K562 (cell line): ENCODE results near the gene NRXN2. TPM values are rescaled to one million over a fixed set of nuclear protein-coding genes. Genes with fewer than 3 reads are reported as not detected.

Source experiments
- ATF1 ChIP-seq, 2 experiments: fragments of 450-650 bp in 1 of 2; IDR thresholded peaks; 2 replicates each; pipeline ENCODE4 v1.6.1; 2016; ENCODE audit warnings: missing compliant biosample characterization in 1 of 2, missing genetic modification characterization in 1 of 2
- CBX2 ChIP-seq: fragments of 200-600 bp; sonication (generic); IDR thresholded peaks from one replicate; pipeline ENCODE4 v1.6.1; 2012; ENCODE audit warnings: mild to moderate bottlenecking, low read length, inconsistent platforms; ENCODE audit not compliant: insufficient read depth, poor library complexity, severe bottlenecking
- CUX1 ChIP-seq: fragments of 200-800 bp; sonication (Bioruptor generic); IDR thresholded peaks from 2 replicates; pipeline ENCODE4 v1.6.1; 2016; ENCODE audit warnings: missing genetic modification characterization, missing compliant biosample characterization
- GTF2A2 ChIP-seq: IDR thresholded peaks from 2 replicates; pipeline ENCODE4 v1.6.1; 2016; ENCODE audit warnings: mild to moderate bottlenecking, missing genetic modification characterization, missing compliant biosample characterization
- HDAC1 ChIP-seq, 2 experiments: fragments of 450-650 bp; IDR thresholded peaks; 2 replicates each; pipeline ENCODE4 v1.6.1; 2016 to 2017; ENCODE audit warnings: inconsistent platforms in 1 of 2, mild to moderate bottlenecking in 1 of 2, moderate library complexity in 1 of 2
- HLTF ChIP-seq: fragments of 450-650 bp; IDR thresholded peaks from 2 replicates; pipeline ENCODE4 v1.6.1; 2016
- ILK ChIP-seq: fragments of 450-650 bp; IDR thresholded peaks from 2 replicates; pipeline ENCODE4 v1.6.1; 2016; ENCODE audit warnings: missing genetic modification characterization, low read depth, mild to moderate bottlenecking, missing compliant biosample characterization, moderate library complexity, borderline replicate concordance
- MLX ChIP-seq, 2 experiments: fragments of 450-650 bp in 1 of 2; sonication (generic) in 1 of 2; formaldehyde crosslinking; conservative IDR thresholded peaks; 2 replicates each; pipeline versions ENCODE4 v1.4.0 to v1.8.1; 2020 to 2022; ENCODE audit warnings: mild to moderate bottlenecking in 1 of 2, missing genetic modification reagents in 1 of 2
- RBM14 ChIP-seq: fragments of 200-400 bp; formaldehyde crosslinking; IDR thresholded peaks from 2 replicates; pipeline ENCODE4 v1.6.1; 2018; ENCODE audit warnings: low read depth, mild to moderate bottlenecking, low read length, moderate library complexity, borderline replicate concordance; ENCODE audit not compliant: insufficient read depth
- SETDB1 ChIP-seq: IDR thresholded peaks from one replicate; pipeline ENCODE4 v1.6.1; 2012; ENCODE audit warnings: low read length, control low read depth, inconsistent platforms
- STAT5A ChIP-seq: IDR thresholded peaks from 2 replicates; pipeline ENCODE4 v1.6.1; 2012; ENCODE audit warnings: low read length, inconsistent platforms, borderline replicate concordance
- ZNF740 ChIP-seq, 3 experiments: fragments of 200-800 bp in 1 of 3; sonication (Bioruptor generic) in 1 of 3; sonication (generic) in 1 of 3; formaldehyde crosslinking in 1 of 3; IDR thresholded peaks; 2 replicates each; pipeline versions ENCODE4 v1.6.1 to v1.8.0; 2016 to 2022; ENCODE audit warnings: mild to moderate bottlenecking in 2 of 3, missing compliant biosample characterization in 2 of 3, missing genetic modification characterization in 2 of 3, missing genetic modification reagents in 1 of 3
- polyA plus RNA-seq, 8 experiments: library from polyadenylated mRNA; depleted of rRNA in 4 of 8; stranded (reverse) in 5 of 8; unstranded in 3 of 8; fragments of >200 nt; fragmentation: Nextera tagmentation in 2 of 8; fragmentation: Illumina TruSeq in 1 of 8; extraction: Ambion mirVana in 2 of 8; extraction: Trizol in 1 of 8; gene quantifications; 2 replicates each; pipeline versions ENCODE4 v1.2.1 to v1.2.3, GENCODE V29; 2011 to 2014; ENCODE audit warnings: inconsistent platforms in 1 of 8, missing spikeins in 1 of 8
- total RNA-seq, 7 experiments: library from RNA; depleted of rRNA in 6 of 7; stranded (reverse); fragments of >200 nt in 6 of 7; fragmentation: Illumina TruSeq in 2 of 7; extraction: Trizol in 2 of 7; gene quantifications; 2 replicates each; pipeline versions ENCODE4 v1.2.1 to v1.2.3, GENCODE V29; 2011 to 2021; ENCODE audit warnings: low replicate concordance in 1 of 7
- TF ChIP-seq, protein P1 (sequence below): sonication (generic); formaldehyde crosslinking; IDR thresholded peaks from 2 replicates; pipeline ENCODE4 v1.8.0; 2022; ENCODE audit warnings: mild to moderate bottlenecking, low read depth, missing genetic modification reagents
- TF ChIP-seq, protein P2 (sequence below), 2 experiments: fragments of 250-450 bp in 1 of 2; fragments of 450-650 bp in 1 of 2; sonication (Bioruptor Pico) in 1 of 2; IDR thresholded peaks; 2 replicates each; pipeline versions ENCODE4 v1.6.1 to v1.8.0; 2016 to 2021; ENCODE audit warnings: mild to moderate bottlenecking in 2 of 2, moderate library complexity in 2 of 2, missing compliant biosample characterization in 1 of 2, missing genetic modification characterization in 1 of 2

The NRXN2 gene
- total and polyA plus RNA-seq, 9 of the 15 experiments (the other 6 are each of a cell fraction or from before 2014, with no cell fraction given): 0.07 to 0.47 (median 0.15) TPM; not detected in 4

DNA sequence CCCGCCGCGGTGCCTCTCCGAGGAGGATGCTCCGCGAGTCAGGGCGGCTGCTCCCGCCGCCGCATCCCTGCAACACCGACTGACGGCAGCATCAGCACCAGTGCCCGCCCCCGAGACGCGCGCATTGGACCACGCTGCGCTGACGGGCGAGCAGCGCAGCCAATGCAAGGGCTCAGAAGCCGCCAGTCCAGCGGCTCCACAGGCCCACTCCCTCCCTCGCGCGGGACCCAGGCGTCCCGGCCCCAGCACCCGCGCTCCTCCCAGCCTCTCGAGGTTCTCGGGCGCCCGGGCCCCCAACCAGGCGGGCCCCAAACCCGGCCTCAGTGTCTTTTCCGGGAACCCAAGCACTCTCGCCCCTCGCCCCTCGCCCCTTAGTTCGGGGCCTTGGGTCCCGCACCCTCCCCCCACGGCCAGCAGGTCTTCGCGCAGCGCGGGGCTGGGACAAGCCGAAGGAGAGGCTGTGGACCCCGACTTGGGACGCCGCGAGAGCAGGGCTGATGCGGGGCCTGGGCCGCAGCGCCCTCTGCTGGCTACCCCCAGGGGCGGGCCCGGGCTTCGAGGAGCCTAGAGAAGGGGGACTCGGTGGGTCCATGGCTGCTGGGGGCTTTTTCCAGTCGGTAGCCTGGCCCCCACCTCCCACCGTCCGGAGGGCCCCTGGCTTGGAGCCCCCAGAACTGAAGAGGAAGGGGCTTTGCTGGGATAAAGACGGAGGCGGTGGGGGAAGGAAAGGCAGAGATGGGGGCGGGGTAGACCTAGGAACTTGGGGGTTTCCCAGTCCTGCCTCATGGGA, at the start of gene NRXN2 (continued):
- TF ChIP-seq ATF1 (CRISPR knock-in tag; IDR thresholded peaks at IDR 0.05) (no peak), ATF1 (tag; IDR thresholded peaks at IDR 0.05) (peak; percentile 64), MLX (CRISPR knock-in tag; conservative IDR thresholded peaks at IDR 0.05) (no peak), GTF2A2 (tag) (no peak), HDAC1 (IDR thresholded peaks at IDR 0.05) (peak in 1 of 2 experiments; percentile 48; a peak in 2 of 4 replicates), RBM14 (no peak), STAT5A (no peak), HLTF (0 out of 2 replicates have a peak, but pooled peaks have one; percentile 48), ZNF740 (CRISPR knock-in tag; IDR thresholded peaks at IDR 0.05) (no peak), ZNF740 (tag; IDR thresholded peaks at IDR 0.05) (no peak), ILK (tag) (no peak), CBX2 (no peak), SETDB1 (no peak), CUX1 (CRISPR knock-in tag) (no peak)
- TF ChIP-seq, protein P1, sequence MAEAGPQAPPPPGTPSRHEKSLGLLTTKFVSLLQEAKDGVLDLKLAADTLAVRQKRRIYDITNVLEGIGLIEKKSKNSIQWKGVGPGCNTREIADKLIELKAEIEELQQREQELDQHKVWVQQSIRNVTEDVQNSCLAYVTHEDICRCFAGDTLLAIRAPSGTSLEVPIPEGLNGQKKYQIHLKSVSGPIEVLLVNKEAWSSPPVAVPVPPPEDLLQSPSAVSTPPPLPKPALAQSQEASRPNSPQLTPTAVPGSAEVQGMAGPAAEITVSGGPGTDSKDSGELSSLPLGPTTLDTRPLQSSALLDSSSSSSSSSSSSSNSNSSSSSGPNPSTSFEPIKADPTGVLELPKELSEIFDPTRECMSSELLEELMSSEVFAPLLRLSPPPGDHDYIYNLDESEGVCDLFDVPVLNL: no peak
- TF ChIP-seq, protein P2, sequence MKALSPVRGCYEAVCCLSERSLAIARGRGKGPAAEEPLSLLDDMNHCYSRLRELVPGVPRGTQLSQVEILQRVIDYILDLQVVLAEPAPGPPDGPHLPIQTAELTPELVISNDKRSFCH (CRISPR knock-in tag; IDR thresholded peaks at IDR 0.05): no peak
- TF ChIP-seq, protein P2 (tag; IDR thresholded peaks at IDR 0.05): no peak
